HEK293T (cell line): ENCODE data around the gene COL5A1.

Experiments used
- ARNT ChIP-seq: fragments of 450-650 bp; IDR thresholded peaks from 2 replicates; pipeline ENCODE4 v1.6.1; 2017; ENCODE audit warnings: mild to moderate bottlenecking
- BHLHE40 ChIP-seq: fragments of 450-650 bp; IDR thresholded peaks from 2 replicates; pipeline ENCODE4 v1.6.1; 2016; ENCODE audit warnings: mild to moderate bottlenecking, moderate library complexity, borderline replicate concordance
- ELF4 ChIP-seq: fragments of 450-650 bp; IDR thresholded peaks from 2 replicates; pipeline ENCODE4 v1.6.1; 2017; ENCODE audit warnings: antibody characterized with exemption
- FOXA1 ChIP-seq: fragments of 450-650 bp; IDR thresholded peaks from 2 replicates; pipeline ENCODE4 v1.6.1; 2016; ENCODE audit warnings: mild to moderate bottlenecking
- FOXK2 ChIP-seq: fragments of 450-650 bp; IDR thresholded peaks from 2 replicates; pipeline ENCODE4 v1.6.1; 2016; ENCODE audit warnings: mild to moderate bottlenecking
- FOXM1 ChIP-seq: fragments of 450-650 bp; IDR thresholded peaks from 2 replicates; pipeline ENCODE4 v1.6.1; 2017; ENCODE audit warnings: mild to moderate bottlenecking, borderline replicate concordance
- L3MBTL2 ChIP-seq: fragments of 450-650 bp; conservative IDR thresholded peaks from 2 replicates; pipeline ENCODE4 v1.6.1; 2016; ENCODE audit warnings: mild to moderate bottlenecking
- LEF1 ChIP-seq: fragments of 450-650 bp; IDR thresholded peaks from 2 replicates; pipeline ENCODE4 v1.6.1; 2017; ENCODE audit warnings: mild to moderate bottlenecking, borderline replicate concordance
- NFRKB ChIP-seq: fragments of 450-650 bp; IDR thresholded peaks from 2 replicates; pipeline ENCODE4 v1.6.1; 2016; ENCODE audit warnings: mild to moderate bottlenecking, moderate library complexity
- SP1 ChIP-seq: fragments of 450-650 bp; IDR thresholded peaks from 2 replicates; pipeline ENCODE4 v1.6.1; 2017
- TARDBP ChIP-seq: fragments of 450-650 bp; IDR thresholded peaks from 2 replicates; pipeline ENCODE4 v1.6.1; 2016
- TF ChIP-seq, protein P1 (sequence below): fragments of 450-650 bp; IDR thresholded peaks from 2 replicates; pipeline ENCODE4 v1.6.1; 2016

DNA sequence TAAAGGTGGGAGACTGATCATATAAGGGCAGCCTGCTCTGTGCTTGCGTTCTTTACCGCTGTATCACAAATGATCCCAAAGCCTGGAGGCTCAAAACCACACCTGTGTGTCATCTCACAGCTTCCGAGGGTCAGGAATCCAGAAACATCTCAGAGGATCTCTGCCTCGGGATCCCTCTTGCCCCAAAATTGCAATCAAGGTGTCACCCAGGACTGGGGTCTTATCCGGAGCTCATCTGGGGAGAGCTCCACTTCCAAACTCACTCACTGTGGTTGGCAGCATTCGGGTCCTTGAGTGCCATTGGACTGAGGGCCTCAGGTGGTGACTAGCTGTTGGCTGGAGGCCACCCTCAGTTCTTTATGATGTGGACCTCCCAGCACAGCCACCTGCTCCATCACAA, 212.3 kb downstream of the COL5A1 start:
- no peak for TF ChIP-seq BHLHE40
- TF ChIP-seq FOXM1: no peak
- no peak for TF ChIP-seq LEF1
- no peak for TF ChIP-seq ELF4
- no peak for TF ChIP-seq L3MBTL2
- TF ChIP-seq ARNT: no peak
- TF ChIP-seq SP1: no peak
- TF ChIP-seq, protein P1, sequence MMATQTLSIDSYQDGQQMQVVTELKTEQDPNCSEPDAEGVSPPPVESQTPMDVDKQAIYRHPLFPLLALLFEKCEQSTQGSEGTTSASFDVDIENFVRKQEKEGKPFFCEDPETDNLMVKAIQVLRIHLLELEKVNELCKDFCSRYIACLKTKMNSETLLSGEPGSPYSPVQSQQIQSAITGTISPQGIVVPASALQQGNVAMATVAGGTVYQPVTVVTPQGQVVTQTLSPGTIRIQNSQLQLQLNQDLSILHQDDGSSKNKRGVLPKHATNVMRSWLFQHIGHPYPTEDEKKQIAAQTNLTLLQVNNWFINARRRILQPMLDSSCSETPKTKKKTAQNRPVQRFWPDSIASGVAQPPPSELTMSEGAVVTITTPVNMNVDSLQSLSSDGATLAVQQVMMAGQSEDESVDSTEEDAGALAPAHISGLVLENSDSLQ: no peak
- TF ChIP-seq NFRKB: no peak
- TF ChIP-seq FOXK2: no peak
- TF ChIP-seq FOXA1: no peak
- no peak for TF ChIP-seq TARDBP
